CD4-positive, alpha-beta T cell treated with Interleukin-6 for 4 hours (primary cell): ENCODE measurements around the gene CACNG1.
"Not testable (repeated sequence)": the region's sequence is repeated elsewhere in the genome, so short reads cannot be mapped to it uniquely, and the experiment has no call there.

Experiments used
- DNase-seq: peaks from one replicate; pipeline ENCODE4 v3.0.0-alpha.2; 2020; ENCODE audit warnings: mixed read lengths

Gene CACNG1

DNA sequence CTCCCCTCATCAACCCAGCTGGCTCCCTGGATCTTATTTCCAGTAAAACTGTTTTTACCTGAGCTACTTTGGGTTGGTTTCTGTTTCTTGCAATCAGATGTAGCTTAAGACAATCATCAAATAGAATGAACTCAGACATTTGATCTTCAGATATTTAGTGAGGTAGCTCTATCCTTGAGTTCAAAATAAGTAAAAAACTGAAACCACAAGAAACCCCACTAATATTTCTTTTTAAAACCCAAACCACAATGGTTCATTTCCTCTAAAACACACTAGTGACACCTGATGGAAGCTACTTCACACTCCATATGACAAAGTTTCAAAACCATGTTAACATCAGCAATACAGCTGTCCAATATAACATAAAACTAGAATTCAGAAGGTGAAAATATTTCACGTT, 37.8 kb downstream of the CACNG1 start:
- no peak for DNase-seq

DNA sequence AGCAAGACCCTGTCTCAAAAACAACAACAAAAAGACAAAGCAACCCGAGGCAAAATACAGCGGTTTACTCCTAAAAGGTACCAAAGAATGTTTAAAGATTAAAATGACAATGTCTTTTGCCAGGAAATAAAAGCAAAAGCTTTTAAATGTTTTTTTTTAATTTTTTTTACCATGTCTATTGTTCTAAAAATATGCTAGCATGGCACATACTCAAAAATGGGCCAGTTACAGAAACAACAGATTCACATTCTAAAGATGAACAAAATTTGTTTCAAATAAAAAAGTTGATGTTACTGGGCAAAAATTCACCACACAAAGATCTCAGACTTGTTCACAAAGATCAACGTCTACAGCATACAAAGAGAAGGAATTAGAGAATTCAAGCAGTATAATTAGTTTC, 41.1 kb downstream of the CACNG1 start:
- DNase-seq: no peak

DNA sequence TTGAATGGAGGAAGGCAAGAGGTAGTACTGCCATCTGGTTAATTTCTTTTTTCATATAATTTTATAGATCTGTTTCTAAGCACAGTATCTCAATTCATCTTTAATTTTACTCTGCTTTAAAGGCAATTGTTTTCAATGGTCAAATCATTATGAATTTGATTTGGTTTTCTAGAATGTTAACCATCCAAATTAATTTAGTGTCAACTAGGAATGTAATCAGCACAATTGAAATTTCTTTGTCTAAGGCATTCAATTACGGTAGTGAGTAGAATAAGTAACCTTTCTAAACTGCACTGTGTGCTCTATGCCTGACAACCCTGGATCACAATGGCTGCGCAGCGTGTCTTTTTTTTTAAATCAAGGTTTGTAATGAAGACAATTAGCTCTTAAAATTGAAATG, 44.3 kb downstream of the CACNG1 start:
- DNase-seq: no peak

DNA sequence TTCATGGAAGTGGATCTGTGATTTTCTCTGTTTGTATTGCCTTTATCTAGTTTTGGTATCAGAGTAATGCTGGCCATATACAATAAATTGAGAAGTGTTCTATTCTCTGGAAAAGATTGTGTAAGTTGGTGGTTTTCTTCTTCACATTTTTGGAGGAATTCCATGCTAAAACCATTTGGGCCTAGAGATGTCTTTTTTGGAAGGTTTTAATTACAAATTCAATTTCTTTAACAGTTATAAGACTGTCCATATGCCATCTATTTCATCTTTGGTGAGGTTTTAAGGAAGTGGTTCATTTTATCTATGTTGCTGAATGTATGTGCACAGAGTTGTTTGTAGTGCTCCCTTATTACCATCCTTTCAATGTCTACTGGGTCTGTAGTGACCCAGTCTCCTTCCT, 46.0 kb downstream of the CACNG1 start:
- DNase-seq: no peak

DNA sequence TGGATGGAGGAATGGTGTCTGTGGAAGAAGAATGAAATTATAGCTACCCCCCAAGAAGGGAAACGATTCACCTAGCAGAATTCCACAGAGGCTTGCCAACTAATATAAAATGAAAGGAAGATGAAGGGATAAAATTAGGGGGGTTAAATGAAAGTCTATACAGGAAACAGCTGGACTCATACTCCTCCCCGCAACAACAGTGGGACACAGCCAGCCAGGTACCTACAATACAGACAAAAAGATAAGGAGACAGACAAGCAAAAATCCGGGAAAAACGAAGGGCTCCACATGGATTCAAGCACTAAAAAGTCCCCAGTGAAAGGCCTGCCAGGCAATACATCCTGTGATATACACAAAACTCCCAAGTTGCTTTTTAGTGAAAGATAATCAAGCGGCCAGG, 47.9 kb downstream of the CACNG1 start:
- no peak for DNase-seq

GRCh38 chr17:67092710-67093109, 48.4 kb downstream of the CACNG1 start:
- not testable (repeated sequence) for DNase-seq

GRCh38 chr17:67093348-67093747, 49.0 kb downstream of the CACNG1 start:
- no peak for DNase-seq

- DNase-seq: not testable (repeated sequence)
Observed at GRCh38 chr17:67095291-67095690, 50.9 kb downstream of the CACNG1 start.

DNA sequence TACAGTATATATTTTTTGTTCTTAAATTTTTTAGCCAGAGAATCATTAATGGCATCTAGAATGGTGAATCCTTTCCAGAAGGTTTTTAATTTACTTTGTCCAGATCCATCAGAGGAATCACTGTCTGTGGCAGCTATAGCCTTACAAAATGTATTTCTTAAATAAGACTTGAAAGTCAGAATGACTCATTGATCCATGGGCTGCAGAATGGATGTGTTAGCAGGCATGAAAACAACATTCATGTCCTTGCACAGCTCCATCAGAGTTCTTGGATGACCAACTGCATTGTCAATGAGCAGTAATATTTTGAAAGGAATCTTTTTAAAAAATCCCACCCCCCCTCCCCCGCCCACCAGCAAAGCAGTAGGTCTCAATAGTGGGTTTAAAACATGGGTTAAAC, 51.4 kb downstream of the CACNG1 start:
- no peak for DNase-seq

DNA sequence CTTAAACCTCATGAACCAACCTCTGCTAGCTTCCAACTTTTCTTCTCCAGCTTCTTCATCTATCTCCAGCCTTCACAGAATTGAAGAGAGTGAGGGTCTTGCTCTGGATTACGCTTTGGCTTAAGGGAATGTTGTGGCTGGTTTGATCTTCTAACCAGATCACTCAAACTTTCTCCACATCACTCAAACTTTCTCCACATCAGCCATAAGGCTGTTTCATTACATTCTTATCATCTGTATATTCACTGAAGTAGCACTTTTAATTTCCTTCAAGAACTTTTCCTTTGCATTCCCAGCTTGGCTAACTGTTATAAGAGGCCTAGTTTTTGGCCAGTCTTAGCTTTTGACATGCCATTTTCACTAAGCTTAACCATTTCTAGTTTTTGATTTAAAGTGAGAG, 52.3 kb downstream of the CACNG1 start:
- no peak for DNase-seq

DNA sequence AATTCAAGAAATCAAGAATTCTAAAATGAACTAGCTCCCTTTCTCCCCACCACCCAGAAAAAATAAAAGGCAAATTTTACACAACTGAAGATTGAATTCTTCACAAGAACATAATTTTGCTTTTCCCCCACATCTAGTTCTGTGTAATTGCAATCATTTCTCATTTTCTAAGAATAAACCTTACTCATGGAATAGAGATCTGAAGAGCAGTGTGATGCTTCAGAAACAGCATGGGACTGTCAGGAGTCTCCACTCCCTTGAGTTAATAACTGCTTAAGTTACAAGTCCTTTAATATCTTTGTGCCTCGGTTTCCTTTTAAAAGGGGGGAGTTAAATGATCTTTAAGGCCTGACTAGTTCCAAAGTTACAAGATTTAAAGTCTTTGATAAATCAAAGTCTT, 53.7 kb downstream of the CACNG1 start:
- DNase-seq: no peak

GRCh38 chr17:67104641-67105040, 60.3 kb downstream of the CACNG1 start:
- not testable (repeated sequence) for DNase-seq

DNA sequence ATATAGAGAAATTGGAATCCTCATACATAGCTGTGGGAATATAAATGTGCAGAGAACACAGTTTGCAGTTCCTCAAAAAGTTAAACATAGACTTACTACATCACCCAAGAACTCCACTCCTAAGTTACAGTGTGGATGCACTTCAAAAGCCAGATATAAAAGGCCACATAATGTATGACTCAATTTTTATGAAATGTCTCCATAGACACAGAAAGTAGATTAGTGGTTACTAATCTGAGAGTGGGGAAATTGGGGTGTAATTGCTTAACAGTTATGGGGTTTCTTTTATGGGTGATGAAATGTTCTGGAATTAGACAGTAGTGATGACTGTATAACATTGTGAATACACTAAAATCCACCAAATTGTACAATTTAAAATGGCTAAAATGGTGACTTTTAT, 60.9 kb downstream of the CACNG1 start:
- DNase-seq: no peak
